Parathyroid adenoma (tissue), 2 donors: ENCODE results near the gene OR56A4.

ENCODE experiments used
- H2AFZ ChIP-seq: fragments of 300-600 bp; sonication (generic); one replicate; pipeline ENCODE4 v1.7.0; 2017; ENCODE audit warnings: antibody characterized with exemption, mild to moderate bottlenecking
- H3K27ac ChIP-seq: fragments of 300-600 bp; sonication (generic); one replicate; pipeline ENCODE4 v1.7.0; 2017
- H3K27me3 ChIP-seq: fragments of 300-600 bp; sonication (generic); one replicate; pipeline ENCODE4 v1.7.0; 2017; ENCODE audit warnings: low read length; ENCODE audit not compliant: control insufficient read depth, insufficient read depth
- H3K36me3 ChIP-seq: fragments of 300-600 bp; sonication (generic); one replicate; pipeline ENCODE4 v1.7.0; 2017; ENCODE audit warnings: low read length; ENCODE audit not compliant: control insufficient read depth, insufficient read depth
- H3K4me1 ChIP-seq: fragments of 300-600 bp; sonication (generic); one replicate; pipeline ENCODE4 v1.7.0; 2017; ENCODE audit warnings: control low read depth
- H3K4me2 ChIP-seq: fragments of 300-600 bp; sonication (generic); one replicate; pipeline ENCODE4 v1.7.0; 2017; ENCODE audit warnings: low read length
- H3K4me3 ChIP-seq: fragments of 300-600 bp; sonication (generic); one replicate; pipeline ENCODE4 v1.7.0; 2017; ENCODE audit warnings: low read depth, low read length
- H3K79me2 ChIP-seq: fragments of 300-600 bp; sonication (generic); one replicate; pipeline ENCODE4 v1.7.0; 2017; ENCODE audit warnings: control low read depth
- H3K9ac ChIP-seq: fragments of 300-600 bp; sonication (generic); one replicate; pipeline ENCODE4 v1.7.0; 2017; ENCODE audit warnings: mild to moderate bottlenecking
- H3K9me3 ChIP-seq: fragments of 300-600 bp; sonication (generic); one replicate; pipeline ENCODE4 v1.7.0; 2017; ENCODE audit warnings: low read length; ENCODE audit not compliant: control insufficient read depth
- TF ChIP-seq, protein P1 (sequence below): fragments of 300-600 bp; sonication (generic); IDR thresholded peaks from one replicate; pipeline ENCODE4 v1.7.0; 2017; ENCODE audit warnings: antibody characterized with exemption, mild to moderate bottlenecking
- donor health status: primary hyperparathyroidism.

The OR56A4 gene

DNA sequence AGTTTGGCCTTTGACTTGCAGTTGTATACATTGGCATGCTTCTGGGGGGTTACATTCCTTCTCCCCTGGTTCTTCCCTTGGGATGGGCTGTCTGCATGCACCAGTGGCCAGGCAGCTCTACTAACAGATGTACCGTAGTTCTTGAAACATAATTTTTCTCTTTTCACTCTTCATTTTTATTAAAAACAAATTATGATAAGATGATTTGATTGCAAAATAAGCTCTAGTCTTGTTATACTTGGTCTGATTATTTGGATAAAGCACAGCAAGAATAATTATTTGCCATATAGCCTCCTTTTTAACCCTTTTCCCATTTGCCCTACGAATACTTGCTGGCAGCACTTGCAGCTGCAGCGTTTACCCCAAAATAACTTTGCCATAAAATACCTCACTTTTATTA is 51.2 kb downstream of the OR56A4 start:
- Histone ChIP-seq H2AFZ (no peak overlapping the region), H3K27ac (no peak overlapping the region), H3K9me3 (no peaks in the 10 kb centered on the region), H3K79me2 (no peaks in the 10 kb centered on the region), H3K4me1 (no peaks in the 10 kb centered on the region), H3K9ac (no peak overlapping the region), H3K36me3 (no peaks in the 10 kb centered on the region), H3K27me3 (no peaks in the 10 kb centered on the region), H3K4me2 (no peak overlapping the region), H3K4me3 (no peak overlapping the region)
- TF ChIP-seq, protein P1, sequence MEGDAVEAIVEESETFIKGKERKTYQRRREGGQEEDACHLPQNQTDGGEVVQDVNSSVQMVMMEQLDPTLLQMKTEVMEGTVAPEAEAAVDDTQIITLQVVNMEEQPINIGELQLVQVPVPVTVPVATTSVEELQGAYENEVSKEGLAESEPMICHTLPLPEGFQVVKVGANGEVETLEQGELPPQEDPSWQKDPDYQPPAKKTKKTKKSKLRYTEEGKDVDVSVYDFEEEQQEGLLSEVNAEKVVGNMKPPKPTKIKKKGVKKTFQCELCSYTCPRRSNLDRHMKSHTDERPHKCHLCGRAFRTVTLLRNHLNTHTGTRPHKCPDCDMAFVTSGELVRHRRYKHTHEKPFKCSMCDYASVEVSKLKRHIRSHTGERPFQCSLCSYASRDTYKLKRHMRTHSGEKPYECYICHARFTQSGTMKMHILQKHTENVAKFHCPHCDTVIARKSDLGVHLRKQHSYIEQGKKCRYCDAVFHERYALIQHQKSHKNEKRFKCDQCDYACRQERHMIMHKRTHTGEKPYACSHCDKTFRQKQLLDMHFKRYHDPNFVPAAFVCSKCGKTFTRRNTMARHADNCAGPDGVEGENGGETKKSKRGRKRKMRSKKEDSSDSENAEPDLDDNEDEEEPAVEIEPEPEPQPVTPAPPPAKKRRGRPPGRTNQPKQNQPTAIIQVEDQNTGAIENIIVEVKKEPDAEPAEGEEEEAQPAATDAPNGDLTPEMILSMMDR = no peak
